ENCODE measurements around the gene CCKAR.

DNA sequence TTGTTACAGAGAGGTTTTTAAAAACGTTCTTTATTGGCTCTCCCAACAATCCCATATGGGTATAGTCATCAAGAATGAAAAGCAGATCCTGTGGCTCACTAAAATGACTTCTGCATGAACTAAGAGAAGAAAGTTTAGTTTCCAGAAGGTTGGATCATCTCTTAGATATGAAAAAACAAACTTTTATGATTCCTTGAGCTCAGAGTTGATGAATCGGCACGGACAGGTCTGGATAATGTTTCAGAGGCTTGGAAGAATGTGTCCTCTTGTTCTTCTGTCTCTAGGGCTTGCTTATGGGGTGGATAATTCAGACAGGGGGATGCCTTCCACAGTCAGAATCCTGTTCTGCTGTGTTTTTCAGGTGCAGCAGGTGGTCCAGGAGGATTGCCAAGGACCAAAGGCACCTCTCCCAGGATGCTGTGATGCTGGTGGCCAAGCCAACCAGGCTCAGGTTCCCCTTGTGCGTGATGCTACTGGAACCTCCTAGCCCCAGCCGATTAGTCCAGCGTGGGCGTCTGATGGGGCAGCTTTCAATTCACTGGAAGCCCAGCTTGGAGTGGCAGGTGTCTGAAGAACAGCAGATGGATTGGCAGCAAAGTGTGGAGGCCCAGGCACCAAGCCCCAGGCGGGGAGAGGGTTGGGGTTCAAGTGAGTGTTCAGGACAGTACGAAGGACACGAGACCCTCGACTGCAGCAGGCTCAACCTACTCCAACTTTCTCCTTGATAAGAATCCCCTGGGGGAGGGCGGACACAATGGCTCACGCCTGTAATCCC, 30.3 kb downstream of the CCKAR start:
- TF ChIP-seq POLR2A (IDR thresholded peaks at IDR 0.05; ENCODE audit: low read depth, low read length) (no peak), EZH2 (IDR thresholded peaks at IDR 0.05; ENCODE audit: borderline replicate concordance, low read depth, low read length, severe bottlenecking) (no peak), POLR2AphosphoS5 (IDR thresholded peaks at IDR 0.05; ENCODE audit: insufficient read depth, low read depth, low read length) (no peak)
- TF ChIP-seq, protein P1, sequence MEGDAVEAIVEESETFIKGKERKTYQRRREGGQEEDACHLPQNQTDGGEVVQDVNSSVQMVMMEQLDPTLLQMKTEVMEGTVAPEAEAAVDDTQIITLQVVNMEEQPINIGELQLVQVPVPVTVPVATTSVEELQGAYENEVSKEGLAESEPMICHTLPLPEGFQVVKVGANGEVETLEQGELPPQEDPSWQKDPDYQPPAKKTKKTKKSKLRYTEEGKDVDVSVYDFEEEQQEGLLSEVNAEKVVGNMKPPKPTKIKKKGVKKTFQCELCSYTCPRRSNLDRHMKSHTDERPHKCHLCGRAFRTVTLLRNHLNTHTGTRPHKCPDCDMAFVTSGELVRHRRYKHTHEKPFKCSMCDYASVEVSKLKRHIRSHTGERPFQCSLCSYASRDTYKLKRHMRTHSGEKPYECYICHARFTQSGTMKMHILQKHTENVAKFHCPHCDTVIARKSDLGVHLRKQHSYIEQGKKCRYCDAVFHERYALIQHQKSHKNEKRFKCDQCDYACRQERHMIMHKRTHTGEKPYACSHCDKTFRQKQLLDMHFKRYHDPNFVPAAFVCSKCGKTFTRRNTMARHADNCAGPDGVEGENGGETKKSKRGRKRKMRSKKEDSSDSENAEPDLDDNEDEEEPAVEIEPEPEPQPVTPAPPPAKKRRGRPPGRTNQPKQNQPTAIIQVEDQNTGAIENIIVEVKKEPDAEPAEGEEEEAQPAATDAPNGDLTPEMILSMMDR (IDR thresholded peaks at IDR 0.05; ENCODE audit: extremely low read depth in 1 of 2, insufficient read depth in 1 of 2, low read depth in 1 of 2, low read length in 2 of 2): no peak
